GM21737 (cell line): ENCODE results near the gene TLR6.
"Not testable (repeated sequence)": the region's sequence is repeated elsewhere in the genome, so short reads cannot be mapped to it uniquely, and the experiment has no call there.

ENCODE experiments used
- ATAC-seq: cut with Tn5 transposase; IDR thresholded peaks from one replicate; pipeline ENCODE4 v1.9.1; 2021; ENCODE audit warnings: mild to moderate bottlenecking, moderate library complexity; ENCODE audit not compliant: unreplicated experiment

The TLR6 gene

DNA sequence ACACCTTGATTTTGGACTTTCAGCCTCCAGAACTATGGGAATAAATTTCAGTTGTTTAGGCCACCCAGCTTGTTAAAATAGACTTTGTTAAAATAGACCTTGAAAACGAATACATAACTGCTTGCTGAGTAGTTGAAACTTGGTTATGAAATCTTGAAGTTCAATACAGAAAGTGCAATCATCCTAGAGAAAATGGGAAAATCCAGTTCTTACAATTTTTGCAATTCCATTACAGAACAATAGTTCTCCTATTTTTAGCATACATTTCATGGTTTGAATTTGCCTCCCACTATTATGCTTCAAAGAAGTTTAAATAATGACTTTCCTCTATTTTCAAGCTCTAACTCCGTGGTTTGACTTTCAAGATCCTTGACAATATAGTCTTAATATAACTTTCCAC lies 62.6 kb downstream of the TLR6 start:
- no peak for ATAC-seq

DNA sequence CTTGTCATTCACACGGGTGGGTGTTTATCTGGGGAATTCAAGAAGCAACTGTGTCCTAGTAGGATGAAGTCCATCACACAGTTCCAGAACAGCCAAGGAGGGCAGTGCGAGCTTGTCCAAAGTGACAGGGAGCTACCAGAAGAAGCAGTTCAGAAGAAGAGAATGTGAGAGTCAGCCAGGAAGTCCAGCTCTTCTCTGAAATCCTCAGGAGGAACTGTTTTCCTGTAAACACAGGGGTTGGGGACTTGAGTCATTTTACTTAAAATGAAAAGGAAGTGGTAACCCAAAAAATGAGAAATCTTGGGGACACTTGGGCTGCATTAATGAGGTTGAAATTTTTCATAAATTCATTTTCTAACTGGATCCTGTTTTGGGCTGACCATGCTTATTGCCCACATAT lies 65.6 kb downstream of the TLR6 start:
- no peak for ATAC-seq

DNA sequence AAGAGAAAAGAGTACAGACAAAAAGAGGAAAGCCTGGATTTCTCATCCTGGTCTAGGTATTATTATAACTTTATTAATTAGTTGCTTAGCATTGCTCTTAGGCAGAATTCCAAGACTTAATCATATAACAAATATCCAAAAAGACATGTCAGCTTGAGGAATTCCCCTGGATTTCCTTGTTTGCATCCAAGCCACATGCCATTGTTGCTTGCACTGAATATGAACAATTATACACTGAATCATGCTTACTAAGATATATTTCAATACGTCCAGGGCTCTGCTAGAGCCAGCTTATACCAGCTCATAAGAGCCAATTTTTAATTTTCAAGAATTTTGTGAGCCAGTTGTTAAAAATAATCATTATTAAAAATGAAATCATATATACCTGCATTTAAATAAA lies 68.3 kb downstream of the TLR6 start:
- no peak for ATAC-seq

DNA sequence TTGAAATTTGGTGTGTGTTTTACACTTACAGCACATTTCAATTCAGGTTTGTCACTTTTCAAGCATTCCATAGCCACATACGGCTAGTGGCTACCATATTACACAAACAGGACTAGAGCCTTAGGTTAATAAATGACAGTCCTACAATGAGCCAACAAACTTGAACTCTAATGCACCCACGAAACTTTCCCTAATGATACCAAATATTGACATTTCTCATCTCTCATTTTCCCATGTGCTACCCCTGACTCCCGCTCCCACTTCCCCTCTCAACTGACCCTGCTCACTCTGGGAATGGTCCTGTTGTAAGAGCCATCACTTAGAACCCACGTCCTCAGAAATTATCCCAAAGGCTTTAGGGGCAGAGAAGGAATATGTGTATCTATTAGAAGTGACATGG lies 68.9 kb downstream of the TLR6 start:
- no peak for ATAC-seq

DNA sequence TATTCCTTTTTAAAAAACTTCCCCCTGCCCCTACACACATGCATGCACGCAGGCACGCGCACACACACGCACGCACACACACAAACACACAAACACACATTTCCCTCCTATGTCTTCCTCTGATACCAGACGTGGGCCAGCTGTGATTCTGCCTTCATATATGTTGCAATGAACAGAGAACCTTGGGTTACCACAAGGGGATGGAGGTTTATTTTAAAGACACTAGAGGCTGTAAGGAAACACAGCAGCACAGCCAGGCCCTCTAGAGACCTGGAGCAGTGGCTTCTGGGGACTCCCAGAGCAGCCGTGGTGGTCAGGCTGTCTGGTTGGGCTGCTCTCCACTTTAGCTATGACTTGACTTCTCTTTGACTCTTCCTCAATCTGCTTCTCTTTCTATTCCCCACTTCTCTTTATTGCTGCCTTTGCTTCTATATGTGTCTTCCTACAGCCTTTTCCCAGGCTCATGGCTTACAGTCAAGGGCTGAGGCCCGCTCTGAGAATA lies 70.7 kb downstream of the TLR6 start:
- no peak for ATAC-seq

DNA sequence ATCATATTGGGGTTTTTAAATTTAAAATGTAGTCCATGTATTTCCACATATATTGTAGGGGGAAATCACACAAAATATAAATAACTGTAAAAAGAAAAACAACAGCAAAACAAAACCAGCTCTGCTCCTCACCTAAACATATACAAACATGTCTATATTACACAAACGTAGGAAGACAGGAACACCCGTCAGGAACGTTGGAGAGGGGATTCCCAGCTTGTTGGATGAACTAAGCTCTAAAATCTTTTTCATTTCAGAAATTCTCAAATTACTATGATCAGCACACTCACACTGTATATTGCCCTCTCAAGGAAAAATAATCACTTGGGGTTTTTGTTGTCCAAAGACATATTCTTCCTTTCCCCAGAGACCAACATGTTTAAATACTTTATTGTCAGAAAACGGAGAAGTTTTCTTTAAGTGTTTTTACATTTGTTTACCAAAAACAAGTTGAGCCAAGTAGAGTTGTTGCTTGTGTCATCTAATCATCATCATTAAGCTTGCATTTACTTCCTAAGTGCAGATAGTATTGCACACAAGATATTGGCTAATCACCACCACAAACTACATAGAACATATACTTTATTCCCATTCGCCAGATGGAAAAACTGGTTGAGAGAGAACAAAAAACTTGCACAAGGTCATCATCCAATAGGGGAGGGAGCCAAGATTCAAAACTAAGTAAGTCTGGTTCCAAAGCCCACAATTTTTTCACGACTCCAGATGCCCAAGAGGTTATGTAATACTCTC lies 71.4 kb downstream of the TLR6 start:
- ATAC-seq, result no peak

DNA sequence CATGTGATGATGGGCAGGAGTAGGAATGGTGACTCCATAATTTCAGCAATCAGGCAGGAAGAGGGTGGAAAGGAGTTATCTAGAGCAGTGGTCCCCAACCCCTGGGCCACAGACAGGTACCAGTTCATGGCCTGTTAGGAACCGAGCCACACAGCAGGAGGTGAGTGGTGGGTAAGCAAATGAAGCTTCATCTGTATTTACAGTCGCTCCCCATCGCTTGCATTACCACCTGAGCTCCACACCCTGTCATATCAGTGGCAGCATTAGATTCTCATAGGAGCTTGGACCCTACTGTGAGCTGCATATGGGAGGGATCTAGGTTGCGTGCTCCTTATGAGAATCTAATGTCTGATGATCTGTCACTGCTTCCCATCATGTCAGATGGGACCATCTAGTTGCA lies 72.5 kb downstream of the TLR6 start:
- ATAC-seq, result no peak

DNA sequence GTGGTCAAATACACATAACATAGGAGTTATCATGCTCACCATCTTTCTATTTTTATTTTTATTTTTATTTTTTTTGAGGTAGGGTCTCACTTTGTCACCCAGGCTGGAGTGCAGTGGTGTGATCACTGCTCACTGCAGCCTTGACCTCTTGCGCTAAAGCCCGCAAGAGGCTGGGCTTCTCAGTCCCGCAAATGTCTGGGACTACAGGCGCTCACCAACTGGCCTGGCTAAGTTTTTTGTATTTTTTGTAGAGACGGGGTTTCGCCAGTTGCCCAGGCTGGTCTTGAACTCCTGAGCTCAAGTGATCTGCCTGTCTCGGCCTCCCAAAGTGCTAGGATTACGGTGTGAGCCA lies 73.5 kb downstream of the TLR6 start:
- ATAC-seq, result no peak

DNA sequence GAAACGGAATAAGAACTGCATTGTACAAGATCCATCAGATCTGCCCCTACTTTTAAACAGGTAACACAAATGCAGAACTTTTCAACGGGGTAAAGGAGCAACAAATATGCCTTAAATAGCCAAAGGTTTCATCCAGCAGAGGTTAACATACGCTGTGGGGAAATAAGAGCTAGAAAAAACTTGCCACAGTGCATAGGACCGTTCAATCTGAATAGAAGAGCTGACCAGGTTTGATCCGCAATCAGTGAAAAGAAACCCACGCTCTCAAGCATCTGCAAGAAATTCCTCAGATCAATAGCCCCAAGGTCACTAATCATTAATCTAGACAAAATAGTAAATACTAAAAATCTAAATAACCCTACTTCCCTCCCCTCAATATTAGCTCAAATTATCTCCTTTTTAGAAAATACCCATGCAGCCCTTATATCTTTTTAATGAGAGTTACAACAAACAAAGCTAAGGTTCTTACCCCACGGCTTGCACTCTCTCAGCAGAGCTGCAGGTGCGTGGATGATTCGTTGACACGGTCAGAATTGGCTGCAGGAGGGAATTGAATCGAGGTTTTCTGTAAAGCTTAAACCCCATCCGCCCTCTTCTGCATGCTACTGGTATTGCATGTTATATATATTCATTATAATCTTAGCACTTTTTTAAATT lies 74.0 kb downstream of the TLR6 start, which contains the start of gene TLR10:
TSS of gene TLR10 (minus strand) at position 539 of the 657 bp plus-strand sequence. CDS start 7,400 bp downstream, outside the sequence.
- ATAC-seq, result peak; percentile 61

DNA sequence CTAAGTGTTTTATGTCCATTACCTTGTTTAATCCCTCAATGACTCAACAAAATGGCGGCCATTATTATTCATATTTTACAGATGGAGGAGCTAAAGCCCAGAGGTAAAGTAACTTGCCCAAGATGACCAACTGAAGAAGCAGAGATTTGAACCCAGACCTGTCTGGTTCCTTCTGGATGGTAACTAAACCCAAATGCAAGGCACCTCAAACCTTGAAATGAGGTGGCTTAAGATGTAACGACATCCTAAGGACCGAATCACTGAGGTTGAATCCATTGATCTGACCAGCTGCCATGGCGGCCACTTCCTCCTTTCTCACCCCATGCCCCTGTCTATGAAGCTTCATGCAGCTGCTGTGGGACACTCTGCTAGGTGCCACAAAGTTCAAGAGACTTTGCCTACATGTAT lies 74.8 kb downstream of the TLR6 start:
- ATAC-seq, result no peak

DNA sequence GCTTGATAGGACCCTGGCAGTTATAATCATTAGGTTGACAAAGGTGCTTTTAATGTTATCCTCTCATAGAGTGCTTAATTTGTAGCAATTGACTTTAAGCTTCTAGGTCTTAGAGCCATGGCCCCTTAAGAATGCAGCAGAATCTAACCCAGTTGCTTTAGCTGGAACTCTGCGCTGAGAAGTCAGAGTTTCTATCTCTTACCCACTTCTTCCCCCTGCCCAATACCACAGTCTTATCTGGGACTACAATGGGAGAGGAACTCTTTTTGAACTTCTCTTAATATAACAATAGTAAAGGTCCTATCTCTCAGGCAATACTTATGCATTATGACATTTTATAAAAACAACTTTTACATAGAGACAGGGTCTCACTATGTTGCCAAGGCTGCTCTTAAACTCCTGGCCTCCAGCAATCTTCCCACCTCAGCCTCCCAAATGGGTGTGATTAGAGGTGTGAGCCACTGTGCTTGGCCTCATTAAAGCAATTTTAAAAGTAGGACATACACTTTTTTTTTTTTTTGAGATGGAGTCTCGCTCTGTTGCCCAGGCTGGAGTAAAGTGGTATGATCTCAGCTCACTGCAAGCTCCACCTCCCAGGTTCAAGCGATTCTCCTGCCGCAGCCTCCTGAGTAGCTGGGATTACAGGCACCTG lies 75.7 kb downstream of the TLR6 start:
- no peak for ATAC-seq

DNA sequence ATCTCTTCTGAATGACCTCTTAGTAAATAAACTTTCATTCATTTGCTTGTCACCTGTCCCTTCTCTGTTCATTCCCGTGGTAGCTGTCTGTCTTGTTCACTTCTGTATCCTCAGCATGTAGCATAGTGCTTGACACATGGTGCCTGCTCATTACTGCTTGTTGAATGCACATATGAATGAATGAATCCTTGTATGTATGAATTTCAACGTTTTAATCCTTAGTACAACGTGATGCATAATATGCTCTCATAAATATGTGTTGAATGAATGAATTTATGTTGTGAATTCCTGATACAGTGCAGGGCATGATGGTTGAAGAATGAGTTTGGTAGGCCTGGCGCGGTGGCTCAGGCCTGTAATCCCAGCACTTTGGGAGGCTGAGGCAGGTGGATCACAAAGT lies 76.8 kb downstream of the TLR6 start:
- no peak for ATAC-seq

DNA sequence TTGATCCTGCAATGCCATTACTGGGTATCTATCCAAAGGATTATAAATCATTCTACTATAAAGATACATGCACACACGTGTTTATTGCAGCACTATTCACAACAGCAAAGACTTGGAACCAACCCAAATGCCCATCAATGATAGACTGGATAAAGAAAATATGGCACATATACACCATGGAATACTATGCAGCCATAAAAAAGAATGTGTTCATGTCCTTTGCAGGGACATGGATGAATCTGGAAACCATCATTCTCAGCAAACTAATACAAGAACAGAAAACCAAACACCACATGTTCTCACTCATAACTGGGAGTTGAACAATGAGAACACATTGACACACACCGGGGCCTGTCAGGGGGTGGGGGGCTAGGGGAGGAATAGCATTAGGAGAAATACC lies 78.7 kb downstream of the TLR6 start:
- ATAC-seq, result not testable (repeated sequence)

DNA sequence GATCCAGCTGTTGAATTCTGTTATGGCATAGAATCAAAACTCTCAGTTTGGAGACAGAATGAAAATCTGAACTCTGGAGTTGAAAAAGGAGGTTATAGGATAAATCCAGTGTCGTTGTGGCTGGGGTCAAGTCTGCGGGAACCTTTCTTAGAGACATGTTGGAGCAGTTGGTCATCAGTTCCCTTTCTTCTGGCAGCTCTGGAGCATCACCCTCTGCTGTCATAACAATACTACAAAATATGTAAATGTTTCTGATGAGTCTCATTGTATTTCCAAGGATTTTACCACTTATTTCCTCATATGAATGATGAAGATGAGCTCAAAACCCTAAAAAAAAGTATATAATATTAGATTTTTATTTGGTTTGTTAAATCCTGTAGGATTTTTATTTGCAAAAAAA lies 81.3 kb downstream of the TLR6 start:
- ATAC-seq, result no peak

DNA sequence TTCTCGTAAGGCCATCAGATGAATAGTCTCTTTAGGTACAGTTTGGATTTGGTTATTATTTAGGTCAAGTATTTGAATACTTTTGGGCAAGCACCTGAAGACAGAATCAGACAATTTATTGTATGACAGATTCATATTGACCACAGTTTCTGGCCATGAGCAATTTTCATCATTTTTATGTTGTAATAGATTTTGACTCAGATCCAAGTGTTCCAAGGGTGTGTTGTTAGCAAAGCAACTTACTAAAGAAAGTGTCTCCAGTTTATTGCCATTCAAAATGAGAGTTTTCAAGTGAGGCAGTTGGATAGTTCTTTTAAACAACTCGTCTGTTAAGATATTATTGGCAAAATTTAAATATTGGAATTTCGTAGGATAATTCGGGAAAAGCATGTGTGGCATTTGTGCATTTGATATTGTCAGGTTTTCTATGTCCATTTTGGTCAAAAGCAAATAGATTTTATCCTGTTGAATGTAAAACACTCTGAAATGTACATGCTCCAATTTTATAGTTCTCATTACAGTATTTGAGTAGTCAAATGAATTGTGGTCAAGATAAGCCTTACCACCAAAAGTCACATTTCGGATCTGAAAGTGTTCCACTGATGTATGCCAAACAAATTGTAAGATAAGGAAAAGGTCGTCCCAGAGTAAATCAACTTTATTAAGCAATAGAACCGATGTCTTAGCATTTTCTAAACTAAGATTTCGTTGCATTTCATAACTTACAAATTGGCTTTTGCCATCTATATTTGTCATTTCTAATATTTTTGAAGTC lies 82.2 kb downstream of the TLR6 start:
- no peak for ATAC-seq
